Measurements from ENCODE around the gene PSMC4.
"Not testable (repeated sequence)": the region's sequence is repeated elsewhere in the genome, so short reads cannot be mapped to it uniquely, and the experiment has no call there.

The PSMC4 gene

DNA sequence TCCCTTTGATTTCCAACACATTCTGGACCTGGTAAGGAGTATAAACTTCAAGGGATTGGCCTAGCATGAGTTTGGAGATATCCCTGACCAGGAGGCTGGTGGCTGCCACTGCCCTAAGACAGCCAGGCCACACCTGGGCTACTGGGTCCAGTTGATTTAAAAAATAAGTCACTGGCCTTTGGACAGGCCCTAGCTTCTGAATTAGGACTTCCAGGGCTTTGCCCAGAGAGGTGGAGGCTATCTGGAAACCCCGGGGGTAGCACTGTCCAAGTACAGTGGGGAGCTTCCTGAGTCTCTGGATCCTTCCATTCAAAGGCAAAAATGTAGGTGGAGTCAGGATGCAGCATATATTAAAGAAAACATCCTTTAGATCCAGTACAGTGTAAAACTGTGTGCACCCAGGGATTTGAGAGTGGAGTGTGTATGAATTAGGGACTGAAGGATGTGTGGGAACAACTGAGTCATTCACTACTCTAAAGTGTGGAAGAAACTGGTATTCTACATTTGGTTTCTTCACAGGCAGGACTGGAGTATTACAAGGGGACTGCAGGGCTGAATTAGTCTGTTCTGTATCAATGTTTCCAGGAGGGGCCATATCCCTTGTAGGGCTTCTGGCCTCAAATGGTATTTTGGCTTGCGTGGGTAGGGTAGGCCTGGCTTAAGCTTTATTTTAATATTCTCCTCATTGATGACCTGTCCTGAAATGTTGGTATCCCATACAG lies 21.8 kb upstream of the PSMC4 start:
- DNase-seq: no peak

- DNase-seq: no peak
Observed at GRCh38 chr19:39951065-39951650, 19.8 kb upstream of the PSMC4 start.

DNA sequence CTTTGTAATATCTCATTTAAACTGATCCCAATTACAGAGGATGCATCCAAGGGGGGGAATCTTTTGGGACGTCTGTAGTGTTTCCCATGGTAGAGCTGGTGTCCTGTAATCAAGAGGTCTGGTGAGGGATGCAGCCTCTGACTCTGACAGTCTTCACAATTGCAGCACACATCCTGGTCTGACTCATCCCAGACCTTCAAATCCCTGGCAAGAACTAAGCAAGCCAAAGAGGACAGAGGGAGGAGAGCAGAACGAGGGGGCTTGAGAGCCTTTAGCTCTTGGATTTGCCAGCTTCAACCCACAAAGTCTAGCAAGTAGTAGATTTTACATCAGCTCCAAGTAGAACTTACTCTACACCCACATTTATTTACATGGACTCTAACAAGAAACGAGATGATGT lies 19.3 kb upstream of the PSMC4 start:
- DNase-seq: no peak

DNA sequence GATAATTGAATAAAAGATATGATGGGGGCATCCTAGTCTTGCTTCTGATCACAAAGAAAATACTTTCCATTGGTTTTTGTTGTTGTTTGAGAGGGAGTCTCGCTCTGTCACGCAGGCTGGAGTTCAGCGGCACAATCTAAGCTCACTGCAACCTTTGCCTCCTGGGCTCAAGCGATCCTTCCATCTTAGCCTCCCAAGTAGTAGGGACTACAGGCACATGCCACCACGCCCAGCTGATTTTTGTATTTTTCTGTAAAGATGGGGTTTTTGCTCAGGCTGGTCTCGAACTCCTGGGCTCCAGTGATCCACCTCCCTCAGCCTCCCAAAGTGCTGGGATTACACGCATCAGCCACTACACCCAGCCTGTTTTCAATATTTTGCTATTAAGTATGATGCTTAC lies 17.1 kb upstream of the PSMC4 start:
- no peak for DNase-seq

DNA sequence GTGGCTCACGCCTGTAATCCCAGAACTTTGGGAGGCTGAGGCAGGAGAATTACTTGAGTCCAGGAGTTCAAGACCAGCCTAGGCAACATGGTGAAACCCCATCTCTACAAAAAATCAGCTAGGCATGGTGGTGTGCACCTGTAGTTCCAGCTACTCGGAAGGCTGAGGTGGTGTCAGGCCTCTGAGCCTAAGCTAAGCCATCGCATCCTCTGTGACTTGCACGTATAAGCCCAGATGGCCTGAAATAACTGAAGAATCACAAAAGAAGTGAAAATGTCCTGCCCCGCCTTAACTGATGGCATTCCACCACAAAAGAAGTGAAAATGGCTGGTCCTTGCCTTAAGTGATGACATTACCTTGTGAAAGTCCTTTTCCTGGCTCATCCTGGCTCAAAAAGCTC lies 13.1 kb upstream of the PSMC4 start:
- peak in 1 of 2 experiments; percentile 2 for DNase-seq

DNA sequence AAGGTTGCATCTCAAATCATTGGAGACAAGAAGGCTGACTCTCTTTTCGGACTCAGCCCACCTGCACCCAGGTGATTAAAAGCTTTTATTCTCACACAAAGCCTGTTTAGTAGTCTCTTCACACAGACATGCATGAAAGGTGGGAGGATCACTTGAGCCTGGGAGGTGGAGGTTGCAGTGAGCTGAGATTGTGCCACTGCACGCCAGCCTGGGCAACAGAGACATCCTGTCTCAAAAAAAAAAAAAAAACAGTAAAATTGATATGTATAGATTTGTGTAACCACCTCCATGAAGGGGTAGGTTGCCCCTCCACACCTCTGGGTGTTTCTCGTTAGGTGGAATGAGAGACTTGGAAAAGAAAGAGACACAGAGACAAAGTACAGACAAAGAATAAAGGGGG lies 12.0 kb upstream of the PSMC4 start:
- not testable (repeated sequence) for DNase-seq

DNA sequence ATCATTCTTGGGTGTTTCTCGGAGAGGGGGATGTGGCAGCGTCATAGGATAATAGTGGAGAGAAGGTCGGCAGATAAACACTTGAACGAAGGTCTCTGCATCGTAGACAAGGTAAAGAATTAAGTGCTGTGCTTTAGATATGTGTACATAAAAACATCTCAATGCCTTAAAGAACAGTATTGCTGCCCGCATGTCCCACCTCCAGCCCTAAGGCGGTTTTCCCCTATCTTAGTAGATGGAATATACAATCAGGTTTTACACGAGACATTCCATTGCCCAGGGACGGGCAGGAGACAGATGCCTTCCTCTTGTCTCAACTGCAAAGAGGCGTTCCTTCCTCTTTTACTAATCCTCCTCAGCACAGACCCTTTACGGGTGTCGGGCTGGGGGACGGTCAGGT lies 11.6 kb upstream of the PSMC4 start:
- not testable (repeated sequence) for DNase-seq

- DNase-seq: no peak
Observed at GRCh38 chr19:39963898-39964297, 7.1 kb upstream of the PSMC4 start.

DNA sequence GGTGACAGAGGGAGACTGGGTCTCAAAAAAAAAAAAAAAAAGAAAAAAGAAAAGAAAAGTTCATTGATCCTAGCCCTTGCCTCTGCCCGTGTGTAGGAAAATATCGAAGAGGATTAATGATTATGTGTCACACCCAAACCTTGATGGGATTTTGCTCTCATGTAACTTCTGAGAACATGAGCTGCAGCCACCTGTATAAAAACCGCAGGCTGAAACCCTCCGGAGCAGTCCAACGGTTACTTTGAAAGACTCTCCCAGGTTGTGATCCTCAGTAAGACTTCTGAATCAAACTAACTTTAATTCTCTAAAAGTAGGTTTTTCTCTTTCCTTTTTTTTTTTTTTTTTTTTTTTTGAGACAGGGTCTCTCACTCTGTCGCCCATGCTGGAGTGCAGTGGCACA lies 4.3 kb upstream of the PSMC4 start:
- DNase-seq: no peak

- no peak for DNase-seq
Observed at GRCh38 chr19:39967561-39967960, 3.4 kb upstream of the PSMC4 start.

DNA sequence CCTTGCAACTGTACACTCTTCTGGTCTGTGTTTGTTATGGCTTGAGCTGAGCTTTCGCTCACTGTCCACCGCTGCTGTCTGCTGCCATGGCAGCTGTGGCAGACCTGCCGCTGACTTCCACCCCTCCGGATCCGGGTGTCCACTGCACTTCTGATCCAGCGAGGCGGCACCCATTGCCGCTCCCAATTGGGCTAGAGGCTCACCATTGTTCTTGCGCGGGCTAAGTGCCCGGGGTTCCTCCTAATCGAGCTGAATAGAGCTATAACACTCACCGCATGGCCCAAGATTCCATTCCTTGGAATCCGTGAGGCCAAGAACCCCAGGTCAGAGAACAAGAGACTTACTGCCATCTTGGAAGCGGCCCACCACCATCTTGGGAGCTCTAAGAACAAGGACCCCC lies 2.2 kb upstream of the PSMC4 start:
- no peak for DNase-seq

DNA sequence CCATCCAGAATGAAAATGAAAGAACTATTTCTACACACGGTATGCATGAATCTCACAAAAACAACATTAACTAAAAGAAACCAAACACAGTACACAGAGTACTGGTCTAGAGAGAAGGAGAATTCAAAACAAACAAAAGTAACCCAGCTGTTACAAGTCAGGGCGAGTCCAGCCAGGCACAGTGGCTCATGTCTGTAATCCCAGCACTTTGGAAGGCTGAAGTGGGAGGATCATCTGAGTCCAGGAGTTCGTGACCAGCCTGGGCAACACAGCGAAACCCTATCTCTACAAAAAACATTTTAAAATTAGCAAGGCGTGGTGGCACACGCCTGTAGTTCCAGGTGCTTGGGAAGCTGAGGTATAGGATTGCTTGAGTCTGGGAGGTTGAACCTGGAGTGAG lies 1.7 kb upstream of the PSMC4 start:
- DNase-seq: no peak

GRCh38 chr19:39969681-39970424 lies 1.1 kb upstream of the PSMC4 start:
- peak in 1 of 2 experiments; percentile 37 for DNase-seq

GRCh38 chr19:39970425-39970674 lies 615 bp upstream of the PSMC4 start:
- DNase-seq: no peak

DNA sequence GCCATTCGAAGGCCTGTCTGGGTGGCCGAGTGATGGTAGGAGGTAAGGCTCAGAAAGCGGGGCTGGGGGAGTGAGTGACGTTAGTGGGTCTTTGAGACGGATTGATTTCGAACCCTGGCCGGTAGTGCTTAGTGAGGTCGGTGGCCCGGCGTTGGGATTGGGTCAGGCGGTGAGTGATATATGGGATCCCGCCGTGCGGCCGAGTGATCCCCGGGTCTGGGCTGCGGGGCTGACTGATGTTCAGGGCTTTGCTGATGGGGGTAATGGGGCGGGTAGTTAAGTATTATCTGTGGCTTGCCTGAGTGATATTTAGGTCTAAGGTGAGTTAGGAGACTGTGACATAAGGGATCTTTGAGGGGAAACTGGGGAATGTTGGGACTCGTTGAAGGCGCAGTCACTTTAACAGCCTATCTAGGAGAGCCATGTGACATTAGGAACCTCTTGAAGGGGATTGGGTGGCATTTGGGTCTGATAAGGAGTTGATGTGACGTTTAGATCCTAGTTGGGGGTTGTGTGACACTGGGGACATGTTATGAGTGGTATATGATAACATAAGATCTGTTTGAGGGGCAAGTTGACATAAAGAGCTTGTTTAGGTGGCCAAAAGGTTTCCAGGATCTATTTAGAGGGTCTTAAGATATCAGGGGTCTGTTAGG lies 543 bp downstream of the PSMC4 start:
- DNase-seq: peak in 1 of 2 experiments; percentile 33

GRCh38 chr19:39974377-39975155 lies 3.6 kb downstream of the PSMC4 start:
- no peak for DNase-seq

DNA sequence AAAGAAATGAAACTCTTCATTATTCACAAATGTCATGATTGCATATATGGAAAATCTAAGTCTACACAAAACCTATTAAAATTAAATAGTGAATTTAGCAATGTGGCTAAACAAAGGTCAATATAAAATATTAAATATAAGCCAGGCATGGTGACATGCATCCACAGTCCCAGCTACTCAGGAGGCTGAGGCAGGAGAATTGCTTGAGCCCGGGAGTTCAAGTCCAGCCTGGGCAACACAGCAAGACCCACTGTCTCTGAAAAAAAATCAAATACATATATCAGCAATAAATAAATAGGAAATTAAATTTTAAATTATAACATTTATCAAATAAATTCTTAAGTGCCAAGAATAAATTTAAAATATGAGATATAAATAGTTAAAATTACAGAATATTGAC lies 11.9 kb downstream of the PSMC4 start:
- no peak for DNase-seq

- no peak for DNase-seq
Observed at GRCh38 chr19:39983695-39984300, 12.8 kb downstream of the PSMC4 start.

DNA sequence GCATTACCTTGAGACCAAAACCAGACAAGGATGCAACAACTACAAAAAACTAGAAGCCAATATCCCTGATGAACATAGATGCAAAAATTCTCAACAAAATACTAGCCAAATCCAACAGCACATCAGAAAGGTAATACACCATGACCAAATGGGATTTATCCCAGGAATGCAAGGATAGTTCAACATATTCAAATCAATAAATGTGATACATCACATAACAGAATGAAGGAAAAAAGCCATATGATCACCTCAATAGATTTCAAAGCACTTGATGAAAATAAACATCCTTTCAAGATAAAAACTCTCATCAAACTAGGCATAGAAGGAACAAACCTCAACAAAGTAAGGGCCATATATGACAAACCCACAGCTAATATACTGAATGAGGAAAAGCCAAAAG lies 15.7 kb downstream of the PSMC4 start:
- no peak for DNase-seq

- no peak for DNase-seq
Observed at GRCh38 chr19:39987167-39987566, 16.2 kb downstream of the PSMC4 start.

DNA sequence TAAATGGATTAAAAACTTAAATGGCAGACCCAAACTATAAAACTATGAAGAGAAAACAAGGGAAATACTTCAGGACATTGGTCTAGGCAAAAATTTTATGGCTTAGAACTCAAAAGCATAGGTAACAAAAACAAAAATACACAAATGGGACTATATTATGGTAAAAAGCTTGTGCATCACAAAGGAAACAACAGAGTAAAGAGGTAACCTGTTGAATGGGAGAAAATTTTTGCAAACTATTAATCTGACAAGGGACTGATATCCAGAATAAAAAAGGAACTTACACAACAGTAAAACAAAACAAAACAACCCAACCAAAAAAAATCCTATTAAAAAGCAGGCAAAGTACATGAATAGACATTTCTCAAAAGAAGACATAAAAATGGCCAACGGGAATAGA lies 16.6 kb downstream of the PSMC4 start:
- no peak for DNase-seq

GRCh38 chr19:39993605-39994004 lies 22.6 kb downstream of the PSMC4 start:
- no peak for DNase-seq

- DNase-seq: no peak
Observed at GRCh38 chr19:39994361-39994760, 23.4 kb downstream of the PSMC4 start.

Measured in activated CD4-positive, alpha-beta T cell treated with anti-CD3 and anti-CD28 coated beads, Interleukin-2, amount 50 U/mL, for 48 hours (primary cell).